ENCODE results near the gene DEPP1. TPM values are rescaled to one million over a fixed set of nuclear protein-coding genes. Genes with fewer than 3 reads are reported as not detected.
A peak's percentile ranks its signal among the peaks of the same experiment; 100 is the strongest.

The DEPP1 gene
- total and polyA plus RNA-seq, 2 of the 13 experiments (the other 11 are each of a cell fraction or from before 2014, with no cell fraction given) = 14.8 to 270 TPM

DNA sequence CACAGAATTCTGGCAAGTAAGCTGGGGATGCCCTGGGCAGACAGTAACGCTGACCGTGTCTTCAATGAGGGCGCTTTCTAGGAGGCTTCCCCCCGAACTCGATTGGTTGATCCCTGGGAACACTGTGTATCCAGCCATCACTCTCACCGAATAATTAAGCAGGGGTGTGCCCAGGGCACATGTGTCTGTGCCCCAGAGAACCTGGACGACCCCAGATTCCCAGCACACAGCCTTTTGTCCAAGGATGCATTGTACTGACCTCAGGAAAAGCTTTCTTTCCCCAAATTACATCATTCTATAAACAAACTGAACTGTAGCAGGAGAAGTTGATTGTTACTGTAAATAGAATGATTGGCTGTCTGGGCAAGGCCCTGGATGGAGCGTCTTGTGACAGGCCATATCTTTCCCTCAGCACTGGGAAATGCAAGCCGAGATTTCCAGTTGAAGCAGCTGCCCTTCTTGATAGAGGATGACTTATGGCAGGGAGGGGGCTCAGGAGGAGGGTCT is 6.6 kb upstream of the DEPP1 start (continued):
- TF ChIP-seq ARID5B (CRISPR knock-in tag; IDR thresholded peaks at IDR 0.05) = 0 out of 2 replicates have a peak, but pooled peaks have one; percentile 14
- peak; percentile 22; the same call in 1 of the 2 replicates for TF ChIP-seq NR2C2 (CRISPR knock-in tag; IDR thresholded peaks at IDR 0.05; ENCODE audit: borderline replicate concordance)
- TF ChIP-seq RARA (CRISPR knock-in tag; IDR thresholded peaks at IDR 0.05) = peak; percentile 50
- peak; percentile 27; the same call in 1 of the 2 replicates for TF ChIP-seq MED1 (CRISPR knock-in tag; IDR thresholded peaks at IDR 0.05)
- no peak for TF ChIP-seq ZNF274 (CRISPR knock-in tag; IDR thresholded peaks at IDR 0.05)

DNA sequence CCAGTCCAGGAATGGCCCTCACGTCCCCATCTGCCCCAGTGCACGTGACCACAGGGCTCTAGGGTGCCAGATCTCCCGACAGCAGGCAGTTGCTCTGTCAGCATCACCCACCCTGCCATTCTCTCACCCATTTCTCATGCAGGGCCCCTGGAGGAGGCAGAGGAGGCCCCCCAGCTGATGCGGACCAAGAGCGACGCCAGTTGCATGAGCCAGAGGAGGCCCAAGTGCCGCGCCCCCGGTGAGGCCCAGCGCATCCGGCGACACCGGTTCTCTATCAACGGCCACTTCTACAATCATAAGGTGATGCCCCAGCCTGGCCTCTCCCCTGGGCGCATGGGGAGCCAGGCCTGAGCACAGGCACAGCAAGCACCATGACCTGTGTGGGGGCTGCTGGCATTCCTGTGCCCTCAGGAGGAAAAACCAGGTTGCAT is 6.1 kb upstream of the DEPP1 start:
- H3K79me2 ChIP-seq (ENCODE audit: insufficient read depth, low read length) = peaks cover 4% of the 10 kb centered on the region
- intact Hi-C loops (cut with micrococcal nuclease; ENCODE audit: unreplicated experiment) (no loop called here), in situ Hi-C loops (cut with HindIII; ENCODE audit: extremely low pct_ligation_motif_present, low pct_unique_long_range_greater_than_20kb) (no loop called here)
- H3K4me1 ChIP-seq (ENCODE audit: insufficient read depth, low read length) = peaks cover 63% of the 10 kb centered on the region
- no peaks in the 10 kb centered on the region for H3K27me3 ChIP-seq (ENCODE audit: control insufficient read depth in 1 of 2, insufficient read depth in 2 of 2, low read length in 2 of 2)
- H3K36me3 ChIP-seq (replicated peaks in 1 of 2; ENCODE audit: control insufficient read depth in 1 of 2, insufficient read depth in 2 of 2, low read length in 2 of 2) = peaks cover 6 to 42% of the 10 kb centered on the region in 2 experiments; a peak in 3 of 5 replicates
- FAIRE-seq (no peak), DNase-seq (ENCODE audit: low spot score) (no peak), ATAC-seq (no peak)
- 97% methylated on average over 11 of the region's 15 CpGs for WGBS (ENCODE audit: low lambda C conversion rate)
- no peaks in the 10 kb centered on the region for H3K9me3 ChIP-seq (ENCODE audit: low read length)
- BruUV-seq (replicated peaks) = no TSS peak
- POLR2A ChIA-PET = interaction anchor here (1.1 to 12.6 kb wide), 3 partner anchors 3 to 21 kb away, joined by 6 to 863 read pairs (median 863); partner anchors contain the start of gene DEPP1
- no peak overlapping the region for H3K4me3 ChIP-seq (replicated peaks in 1 of 3; ENCODE audit: insufficient read depth in 1 of 3, low read depth in 2 of 3, low read length in 3 of 3)
- no peak overlapping the region for H3K9ac ChIP-seq (ENCODE audit: insufficient read depth, low read depth, low read length)
- no peak overlapping the region for H3K27ac ChIP-seq (ENCODE audit: extremely low read length, insufficient read depth, low read length)
- no peaks in the 10 kb centered on the region for H4K20me1 ChIP-seq (ENCODE audit: insufficient read depth, low read length)
- CTCF ChIA-PET (ENCODE audit: low intra/inter-chr PET ratio, low total read pairs) = no interaction called here
- H2AFZ ChIP-seq (ENCODE audit: low read length) = no peak overlapping the region
- H3K4me2 ChIP-seq (ENCODE audit: low read depth, low read length) = no peak overlapping the region
- TF ChIP-seq ZNF33A (CRISPR knock-in tag; IDR thresholded peaks at IDR 0.05; ENCODE audit: borderline replicate concordance) (no peak), ZNF687 (CRISPR knock-in tag; IDR thresholded peaks at IDR 0.05) (0 out of 2 replicates have a peak, but pooled peaks have one; percentile 12), AGO2 (optimal IDR thresholded peaks at IDR 0.05; ENCODE audit: low read depth, low read length) (peak; percentile 22)
